Muscle layer of colon (tissue), 2 donors: ENCODE results near the gene CCNY.

ENCODE experiments used
- H3K27ac ChIP-seq: one replicate; pipeline ENCODE4 v1.7.0; 2013; ENCODE audit warnings: low read depth, mild to moderate bottlenecking, low read length, moderate library complexity
- H3K27me3 ChIP-seq, 2 donors: one replicate each; pipeline ENCODE4 v1.7.0; 2013; ENCODE audit warnings: low read length in 2 of 2, mild to moderate bottlenecking in 2 of 2; ENCODE audit not compliant: insufficient read depth in 2 of 2, control insufficient read depth in 1 of 2
- H3K36me3 ChIP-seq: one replicate; pipeline ENCODE4 v1.7.0; 2013; ENCODE audit warnings: mild to moderate bottlenecking, low read length; ENCODE audit not compliant: insufficient read depth
- H3K4me1 ChIP-seq: one replicate; pipeline ENCODE4 v1.7.0; 2013; ENCODE audit warnings: mild to moderate bottlenecking, low read length; ENCODE audit not compliant: insufficient read depth
- H3K4me3 ChIP-seq, 2 donors: one replicate each; pipeline ENCODE4 v1.7.0; 2013; ENCODE audit warnings: low read length in 2 of 2, low read depth in 1 of 2, mild to moderate bottlenecking in 1 of 2, moderate library complexity in 1 of 2
- H3K9ac ChIP-seq: one replicate; pipeline ENCODE4 v1.7.0; 2013; ENCODE audit warnings: low read length
- H3K9me3 ChIP-seq: one replicate; pipeline ENCODE4 v1.7.0; 2013; ENCODE audit warnings: mild to moderate bottlenecking, low read length
- donor health status: abdominal sarcoma.
- donor health status: Adenocarcinoma of cecum.

CCNY gene

GRCh38 chr10:35390161-35390840 is 54.0 kb downstream of the CCNY start:
- H3K9ac ChIP-seq, result no peak overlapping the region
- H3K4me1 ChIP-seq, result peaks cover 25% of the 10 kb centered on the region
- H3K27ac ChIP-seq, result no peak overlapping the region
- H3K36me3 ChIP-seq, result no peaks in the 10 kb centered on the region
- H3K4me3 ChIP-seq, result no peak overlapping the region
- no peaks in the 10 kb centered on the region for H3K9me3 ChIP-seq
- no peaks in the 10 kb centered on the region for H3K27me3 ChIP-seq

- no peaks in the 10 kb centered on the region for H3K9me3 ChIP-seq
- no peaks in the 10 kb centered on the region for H3K27me3 ChIP-seq
- H3K4me1 ChIP-seq, result peaks cover 25% of the 10 kb centered on the region
- no peaks in the 10 kb centered on the region for H3K36me3 ChIP-seq
- H3K27ac ChIP-seq, result no peak overlapping the region
- H3K4me3 ChIP-seq, result no peak overlapping the region
- H3K9ac ChIP-seq, result no peak overlapping the region
Observed at GRCh38 chr10:35390843-35391152, 54.5 kb downstream of the CCNY start.

- H3K27ac ChIP-seq, result no peak overlapping the region
- H3K9me3 ChIP-seq, result no peaks in the 10 kb centered on the region
- peaks cover 25% of the 10 kb centered on the region for H3K4me1 ChIP-seq
- no peak overlapping the region for H3K4me3 ChIP-seq
- no peaks in the 10 kb centered on the region for H3K36me3 ChIP-seq
- H3K27me3 ChIP-seq, result no peaks in the 10 kb centered on the region
- H3K9ac ChIP-seq, result no peak overlapping the region
Observed at GRCh38 chr10:35391153-35391953, 55.0 kb downstream of the CCNY start.

- no peak overlapping the region for H3K4me3 ChIP-seq
- H3K27me3 ChIP-seq, result no peaks in the 10 kb centered on the region
- H3K9ac ChIP-seq, result no peak overlapping the region
- peaks cover 22% of the 10 kb centered on the region for H3K4me1 ChIP-seq
- H3K9me3 ChIP-seq, result no peaks in the 10 kb centered on the region
- no peaks in the 10 kb centered on the region for H3K36me3 ChIP-seq
- no peak overlapping the region for H3K27ac ChIP-seq
Observed at GRCh38 chr10:35391954-35392262, 55.6 kb downstream of the CCNY start.

GRCh38 chr10:35392482-35393228 is 56.3 kb downstream of the CCNY start:
- H3K9me3 ChIP-seq, result no peaks in the 10 kb centered on the region
- H3K27ac ChIP-seq, result no peak overlapping the region
- no peak overlapping the region for H3K9ac ChIP-seq
- H3K4me3 ChIP-seq, result no peak overlapping the region
- H3K36me3 ChIP-seq, result no peaks in the 10 kb centered on the region
- H3K4me1 ChIP-seq, result peaks cover 25% of the 10 kb centered on the region
- H3K27me3 ChIP-seq, result no peaks in the 10 kb centered on the region

- Histone ChIP-seq H3K4me3 (no peak overlapping the region), H3K27ac (no peak overlapping the region), H3K9me3 (no peaks in the 10 kb centered on the region), H3K36me3 (no peaks in the 10 kb centered on the region), H3K27me3 (no peaks in the 10 kb centered on the region), H3K4me1 (peaks cover 34% of the 10 kb centered on the region), H3K9ac (no peak overlapping the region)
Observed at GRCh38 chr10:35394411-35394851, 58.1 kb downstream of the CCNY start.

- H3K27me3 ChIP-seq, result no peaks in the 10 kb centered on the region
- no peak overlapping the region for H3K4me3 ChIP-seq
- no peak overlapping the region for H3K9ac ChIP-seq
- no peaks in the 10 kb centered on the region for H3K9me3 ChIP-seq
- peaks cover 34% of the 10 kb centered on the region for H3K4me1 ChIP-seq
- no peak overlapping the region for H3K27ac ChIP-seq
- H3K36me3 ChIP-seq, result no peaks in the 10 kb centered on the region
Observed at GRCh38 chr10:35394934-35395333, 58.6 kb downstream of the CCNY start.

- Histone ChIP-seq H3K36me3 (no peaks in the 10 kb centered on the region), H3K9ac (no peak overlapping the region), H3K4me1 (peaks cover 41% of the 10 kb centered on the region), H3K4me3 (no peak overlapping the region), H3K27me3 (no peaks in the 10 kb centered on the region), H3K9me3 (no peaks in the 10 kb centered on the region), H3K27ac (no peak overlapping the region)
Observed at GRCh38 chr10:35396560-35397434, 60.5 kb downstream of the CCNY start.

GRCh38 chr10:35397953-35398352 is 61.6 kb downstream of the CCNY start:
- no peak overlapping the region for H3K4me3 ChIP-seq
- H3K9me3 ChIP-seq, result no peaks in the 10 kb centered on the region
- H3K27ac ChIP-seq, result no peak overlapping the region
- H3K9ac ChIP-seq, result no peak overlapping the region
- H3K27me3 ChIP-seq, result no peaks in the 10 kb centered on the region
- H3K4me1 ChIP-seq, result peaks cover 41% of the 10 kb centered on the region
- no peaks in the 10 kb centered on the region for H3K36me3 ChIP-seq

- no peaks in the 10 kb centered on the region for H3K36me3 ChIP-seq
- no peak overlapping the region for H3K27ac ChIP-seq
- H3K9ac ChIP-seq, result no peak overlapping the region
- no peaks in the 10 kb centered on the region for H3K9me3 ChIP-seq
- H3K27me3 ChIP-seq, result no peaks in the 10 kb centered on the region
- H3K4me3 ChIP-seq, result no peak overlapping the region
- H3K4me1 ChIP-seq, result peaks cover 39% of the 10 kb centered on the region
Observed at GRCh38 chr10:35398355-35398754, 62.0 kb downstream of the CCNY start.

- peaks cover 37% of the 10 kb centered on the region for H3K4me1 ChIP-seq
- no peak overlapping the region for H3K9ac ChIP-seq
- no peaks in the 10 kb centered on the region for H3K27me3 ChIP-seq
- no peak overlapping the region for H3K4me3 ChIP-seq
- H3K9me3 ChIP-seq, result no peaks in the 10 kb centered on the region
- H3K27ac ChIP-seq, result no peak overlapping the region
- H3K36me3 ChIP-seq, result no peaks in the 10 kb centered on the region
Observed at GRCh38 chr10:35398908-35399307, 62.6 kb downstream of the CCNY start.
